ENCODE data around the gene OR7G2.
A peak's percentile ranks its signal among the peaks of the same experiment; 100 is the strongest.

DNA sequence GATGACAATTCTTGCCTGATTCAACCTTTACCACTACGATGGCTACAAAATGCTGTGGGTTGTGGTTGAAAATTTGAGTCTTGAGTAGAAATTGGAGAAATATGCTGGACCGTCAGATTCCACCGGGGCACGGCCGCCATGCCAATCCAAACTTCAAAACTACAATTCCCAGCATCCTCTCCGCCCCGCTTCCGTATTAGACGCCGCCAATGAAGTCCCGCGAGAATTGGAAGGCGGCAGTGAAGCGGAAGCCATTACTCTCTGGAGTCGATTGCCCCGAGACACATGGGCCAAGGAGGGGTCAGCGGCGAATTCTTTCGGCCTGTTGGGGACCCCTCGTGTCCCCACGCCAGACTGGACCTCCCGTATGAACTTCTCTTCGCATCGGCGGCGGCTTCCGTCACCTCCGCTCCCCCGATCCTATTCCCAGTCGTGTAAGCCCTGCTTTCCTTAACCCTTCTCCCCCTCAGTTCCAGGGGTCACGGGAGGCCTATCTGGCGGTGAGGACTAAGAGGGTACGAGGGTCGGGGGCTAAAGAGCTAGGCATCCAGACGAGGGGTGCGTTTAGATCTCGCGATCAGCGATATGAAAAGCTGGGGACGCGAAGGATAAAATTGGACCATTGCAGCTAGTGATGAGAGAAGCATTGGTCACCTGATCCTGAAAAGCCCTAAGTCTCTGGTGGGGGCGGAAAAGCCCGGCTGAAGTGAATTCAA, 33.0 kb upstream of the OR7G2 start, which contains the start of gene ZNF317:
- peak in 1 of 2 donors; percentile 71 for TF ChIP-seq POLR2A (IDR thresholded peaks at IDR 0.05)
- no peak for TF ChIP-seq EP300 (IDR thresholded peaks at IDR 0.05)
- TF ChIP-seq CTCF (IDR thresholded peaks at IDR 0.05): no peak
- peak in 2 of 3 donors; percentile 61 to 66 for TF ChIP-seq POLR2AphosphoS5 (IDR thresholded peaks at IDR 0.05)

Measured in suprapubic skin (tissue), 4 donors.